ENCODE measurements around the gene MEGF8. TPM values are rescaled to one million over a fixed set of nuclear protein-coding genes. Genes with fewer than 3 reads are reported as not detected.

The MEGF8 gene
- total and polyA plus RNA-seq, 9 of the 15 experiments (the other 6 are each of a cell fraction or from before 2014, with no cell fraction given), result 0.28 to 13.1 (median 3.0) TPM

DNA sequence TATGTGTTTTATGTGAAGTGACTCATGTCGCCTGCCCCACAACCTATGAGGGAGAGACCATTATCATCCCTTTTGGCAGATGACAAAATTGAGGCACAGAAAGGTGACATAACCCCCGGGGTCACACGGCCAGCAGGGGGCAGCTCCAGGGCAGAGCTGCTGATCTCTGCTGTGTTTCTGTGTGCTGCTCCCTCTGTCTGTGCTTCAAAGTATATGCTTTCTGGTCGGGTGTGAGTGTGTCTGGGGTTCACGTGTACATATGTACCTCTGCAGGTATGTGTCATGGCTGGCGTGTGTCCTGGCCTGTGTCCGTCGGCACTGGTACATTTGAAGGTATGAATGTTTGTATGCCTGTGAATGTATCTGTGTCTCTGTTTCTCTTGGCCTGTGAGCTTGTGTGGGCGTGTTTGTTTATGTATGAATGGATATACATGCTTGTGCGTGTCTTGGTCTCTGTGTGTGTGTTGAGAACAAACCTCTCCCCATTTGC is 94.7 kb downstream of the MEGF8 start (continued):
- peak; percentile 34; the same call in 1 of the 2 replicates for TF ChIP-seq HCFC1 (IDR thresholded peaks at IDR 0.05; ENCODE audit: low read depth, low read length)
- TF ChIP-seq, protein P1, sequence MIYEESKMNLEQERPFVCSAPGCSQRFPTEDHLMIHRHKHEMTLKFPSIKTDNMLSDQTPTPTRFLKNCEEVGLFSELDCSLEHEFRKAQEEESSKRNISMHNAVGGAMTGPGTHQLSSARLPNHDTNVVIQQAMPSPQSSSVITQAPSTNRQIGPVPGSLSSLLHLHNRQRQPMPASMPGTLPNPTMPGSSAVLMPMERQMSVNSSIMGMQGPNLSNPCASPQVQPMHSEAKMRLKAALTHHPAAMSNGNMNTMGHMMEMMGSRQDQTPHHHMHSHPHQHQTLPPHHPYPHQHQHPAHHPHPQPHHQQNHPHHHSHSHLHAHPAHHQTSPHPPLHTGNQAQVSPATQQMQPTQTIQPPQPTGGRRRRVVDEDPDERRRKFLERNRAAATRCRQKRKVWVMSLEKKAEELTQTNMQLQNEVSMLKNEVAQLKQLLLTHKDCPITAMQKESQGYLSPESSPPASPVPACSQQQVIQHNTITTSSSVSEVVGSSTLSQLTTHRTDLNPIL (CRISPR knock-in tag; IDR thresholded peaks at IDR 0.05), result no peak
- TF ChIP-seq ADNP (tag; IDR thresholded peaks at IDR 0.05), result peak; percentile 48; the same call in 1 of the 2 replicates
- no peak for TF ChIP-seq ARID2 (IDR thresholded peaks at IDR 0.05)
- no peak for TF ChIP-seq ZNF165 (CRISPR knock-in tag; IDR thresholded peaks at IDR 0.05; ENCODE audit: borderline replicate concordance)
- TF ChIP-seq BCL6 (CRISPR knock-in tag; IDR thresholded peaks at IDR 0.05), result no peak
- TF ChIP-seq XRCC5 (IDR thresholded peaks at IDR 0.05; ENCODE audit: low read depth, low read length), result 0 out of 2 replicates have a peak, but pooled peaks have one; percentile 47
- TF ChIP-seq, protein P2, sequence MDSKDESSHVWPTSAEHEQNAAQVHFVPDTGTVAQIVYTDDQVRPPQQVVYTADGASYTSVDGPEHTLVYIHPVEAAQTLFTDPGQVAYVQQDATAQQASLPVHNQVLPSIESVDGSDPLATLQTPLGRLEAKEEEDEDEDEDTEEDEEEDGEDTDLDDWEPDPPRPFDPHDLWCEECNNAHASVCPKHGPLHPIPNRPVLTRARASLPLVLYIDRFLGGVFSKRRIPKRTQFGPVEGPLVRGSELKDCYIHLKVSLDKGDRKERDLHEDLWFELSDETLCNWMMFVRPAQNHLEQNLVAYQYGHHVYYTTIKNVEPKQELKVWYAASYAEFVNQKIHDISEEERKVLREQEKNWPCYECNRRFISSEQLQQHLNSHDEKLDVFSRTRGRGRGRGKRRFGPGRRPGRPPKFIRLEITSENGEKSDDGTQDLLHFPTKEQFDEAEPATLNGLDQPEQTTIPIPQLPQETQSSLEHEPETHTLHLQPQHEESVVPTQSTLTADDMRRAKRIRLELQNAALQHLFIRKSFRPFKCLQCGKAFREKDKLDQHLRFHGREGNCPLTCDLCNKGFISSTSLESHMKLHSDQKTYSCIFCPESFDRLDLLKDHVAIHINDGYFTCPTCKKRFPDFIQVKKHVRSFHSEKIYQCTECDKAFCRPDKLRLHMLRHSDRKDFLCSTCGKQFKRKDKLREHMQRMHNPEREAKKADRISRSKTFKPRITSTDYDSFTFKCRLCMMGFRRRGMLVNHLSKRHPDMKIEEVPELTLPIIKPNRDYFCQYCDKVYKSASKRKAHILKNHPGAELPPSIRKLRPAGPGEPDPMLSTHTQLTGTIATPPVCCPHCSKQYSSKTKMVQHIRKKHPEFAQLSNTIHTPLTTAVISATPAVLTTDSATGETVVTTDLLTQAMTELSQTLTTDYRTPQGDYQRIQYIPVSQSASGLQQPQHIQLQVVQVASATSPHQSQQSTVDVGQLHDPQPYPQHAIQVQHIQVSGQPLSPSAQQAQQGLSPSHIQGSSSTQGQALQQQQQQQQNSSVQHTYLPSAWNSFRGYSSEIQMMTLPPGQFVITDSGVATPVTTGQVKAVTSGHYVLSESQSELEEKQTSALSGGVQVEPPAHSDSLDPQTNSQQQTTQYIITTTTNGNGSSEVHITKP (IDR thresholded peaks at IDR 0.05; ENCODE audit: partially characterized antibody), result peak; percentile 57
- TF ChIP-seq, protein P3, sequence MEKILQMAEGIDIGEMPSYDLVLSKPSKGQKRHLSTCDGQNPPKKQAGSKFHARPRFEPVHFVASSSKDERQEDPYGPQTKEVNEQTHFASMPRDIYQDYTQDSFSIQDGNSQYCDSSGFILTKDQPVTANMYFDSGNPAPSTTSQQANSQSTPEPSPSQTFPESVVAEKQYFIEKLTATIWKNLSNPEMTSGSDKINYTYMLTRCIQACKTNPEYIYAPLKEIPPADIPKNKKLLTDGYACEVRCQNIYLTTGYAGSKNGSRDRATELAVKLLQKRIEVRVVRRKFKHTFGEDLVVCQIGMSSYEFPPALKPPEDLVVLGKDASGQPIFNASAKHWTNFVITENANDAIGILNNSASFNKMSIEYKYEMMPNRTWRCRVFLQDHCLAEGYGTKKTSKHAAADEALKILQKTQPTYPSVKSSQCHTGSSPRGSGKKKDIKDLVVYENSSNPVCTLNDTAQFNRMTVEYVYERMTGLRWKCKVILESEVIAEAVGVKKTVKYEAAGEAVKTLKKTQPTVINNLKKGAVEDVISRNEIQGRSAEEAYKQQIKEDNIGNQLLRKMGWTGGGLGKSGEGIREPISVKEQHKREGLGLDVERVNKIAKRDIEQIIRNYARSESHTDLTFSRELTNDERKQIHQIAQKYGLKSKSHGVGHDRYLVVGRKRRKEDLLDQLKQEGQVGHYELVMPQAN (IDR thresholded peaks at IDR 0.05; ENCODE audit: borderline replicate concordance), result no peak
- TF ChIP-seq PHF8 (IDR thresholded peaks at IDR 0.05; ENCODE audit: borderline replicate concordance, low read length), result no peak
- TF ChIP-seq PPARD (CRISPR knock-in tag; IDR thresholded peaks at IDR 0.05), result no peak
- TF ChIP-seq, protein P4, sequence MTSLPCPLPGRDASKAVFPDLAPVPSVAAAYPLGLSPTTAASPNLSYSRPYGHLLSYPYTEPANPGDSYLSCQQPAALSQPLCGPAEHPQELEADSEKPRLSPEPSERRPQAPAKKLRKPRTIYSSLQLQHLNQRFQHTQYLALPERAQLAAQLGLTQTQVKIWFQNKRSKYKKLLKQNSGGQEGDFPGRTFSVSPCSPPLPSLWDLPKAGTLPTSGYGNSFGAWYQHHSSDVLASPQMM (CRISPR knock-in tag; IDR thresholded peaks at IDR 0.05), result no peak
- 0 out of 2 replicates have a peak, but pooled peaks have one; percentile 19 for TF ChIP-seq JUN (IDR thresholded peaks at IDR 0.05; ENCODE audit: borderline replicate concordance, low read depth, low read length)
- TF ChIP-seq JUN (CRISPR knock-in tag; IDR thresholded peaks at IDR 0.05; ENCODE audit: borderline replicate concordance), result no peak
- no peak for TF ChIP-seq L3MBTL2 (IDR thresholded peaks at IDR 0.05)
- no peak for TF ChIP-seq HNRNPLL (IDR thresholded peaks at IDR 0.05; ENCODE audit: low read depth, low read length, poor library complexity, severe bottlenecking)
- peak; percentile 36 for TF ChIP-seq PHF20 (IDR thresholded peaks at IDR 0.05; ENCODE audit: partially characterized antibody)
- TF ChIP-seq ESRRA (IDR thresholded peaks at IDR 0.05; ENCODE audit: borderline replicate concordance, low read depth), result peak; percentile 100
- TF ChIP-seq ZNF695 (CRISPR knock-in tag; IDR thresholded peaks at IDR 0.05), result no peak
- TF ChIP-seq ETV1 (tag; conservative IDR thresholded peaks at IDR 0.05; ENCODE audit: low read depth), result no peak

Data from K562 (cell line).